Ecto neural progenitor cell (in vitro differentiated cells): Measurements from ENCODE around the gene NMUR1.
A peak's percentile ranks its signal among the peaks of the same experiment; 100 is the strongest.
"Not testable (repeated sequence)": the region's sequence is repeated elsewhere in the genome, so short reads cannot be mapped to it uniquely, and the experiment has no call there.

Source experiments
- DNase-seq: peaks from one replicate; pipeline ENCODE4 v3.0.0-alpha.2; 2018; ENCODE audit warnings: low spot score

Gene NMUR1, protein sequence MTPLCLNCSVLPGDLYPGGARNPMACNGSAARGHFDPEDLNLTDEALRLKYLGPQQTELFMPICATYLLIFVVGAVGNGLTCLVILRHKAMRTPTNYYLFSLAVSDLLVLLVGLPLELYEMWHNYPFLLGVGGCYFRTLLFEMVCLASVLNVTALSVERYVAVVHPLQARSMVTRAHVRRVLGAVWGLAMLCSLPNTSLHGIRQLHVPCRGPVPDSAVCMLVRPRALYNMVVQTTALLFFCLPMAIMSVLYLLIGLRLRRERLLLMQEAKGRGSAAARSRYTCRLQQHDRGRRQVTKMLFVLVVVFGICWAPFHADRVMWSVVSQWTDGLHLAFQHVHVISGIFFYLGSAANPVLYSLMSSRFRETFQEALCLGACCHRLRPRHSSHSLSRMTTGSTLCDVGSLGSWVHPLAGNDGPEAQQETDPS

DNA sequence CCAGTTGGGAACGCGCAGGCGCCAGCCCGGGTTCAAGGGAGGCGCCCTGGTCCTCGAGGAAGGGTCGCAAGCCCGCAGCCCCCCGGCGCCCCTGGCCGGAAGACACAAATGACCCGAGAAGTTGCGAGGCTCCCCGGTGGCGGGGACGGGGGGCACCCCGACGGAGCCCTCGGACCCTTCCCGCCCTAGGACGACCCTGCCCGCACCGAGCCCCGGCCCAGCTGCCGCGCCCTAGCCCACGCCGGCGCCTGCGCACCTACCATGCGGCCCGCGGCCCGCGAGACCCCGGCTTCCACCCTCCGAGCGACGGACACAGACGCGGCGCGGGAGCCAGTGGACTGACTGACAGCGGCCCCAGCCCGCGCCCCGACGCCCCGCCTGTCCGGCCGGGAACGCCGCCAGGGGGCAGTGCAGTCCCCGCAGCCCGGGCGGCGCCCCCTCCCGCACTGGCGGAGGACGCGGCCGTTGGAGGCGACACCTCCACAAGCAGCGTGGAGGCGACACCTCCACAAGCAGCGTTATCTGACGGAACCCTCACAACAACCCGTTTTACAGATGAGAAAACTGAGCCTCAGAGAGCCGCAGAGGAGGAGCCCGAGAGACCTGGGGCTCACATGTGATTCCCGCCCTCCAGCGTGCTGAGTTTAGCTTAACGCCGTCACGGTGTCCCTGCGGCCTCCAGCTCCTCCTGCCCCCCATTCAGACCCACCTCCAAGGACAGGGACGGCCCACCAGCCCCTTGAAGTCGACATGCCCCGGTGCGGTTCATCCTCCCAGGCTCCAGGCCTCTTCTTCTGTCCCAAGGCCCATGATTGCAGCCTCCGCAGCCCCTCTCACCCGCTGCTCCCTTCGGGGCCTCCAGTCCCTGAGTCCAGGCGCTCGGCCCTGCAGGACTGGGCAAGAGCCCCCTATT lies at the start of gene NMUR1:
Gene NMUR1 (minus strand): TSS at position 347 of the 913 bp plus-strand sequence. CDS start 84 bp downstream, at position 263.
- peak; percentile 85 for DNase-seq

DNA sequence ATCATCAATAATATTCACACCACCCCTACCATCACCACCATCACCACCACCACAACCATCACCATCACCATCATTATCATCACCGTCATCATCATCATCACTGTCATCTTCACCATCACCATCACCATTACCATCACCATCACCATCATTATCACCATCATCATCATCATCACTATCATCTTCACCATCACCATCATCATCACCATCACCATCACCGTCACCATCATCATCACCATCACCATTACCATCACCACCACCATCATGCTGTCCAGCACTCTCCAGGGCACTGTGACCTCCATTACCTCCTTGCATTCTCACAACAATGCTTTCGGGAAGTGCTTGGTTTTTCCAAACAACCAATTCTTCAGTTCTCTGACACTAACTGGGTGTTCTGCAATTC lies 49.3 kb upstream of the NMUR1 start:
- no peak for DNase-seq

DNA sequence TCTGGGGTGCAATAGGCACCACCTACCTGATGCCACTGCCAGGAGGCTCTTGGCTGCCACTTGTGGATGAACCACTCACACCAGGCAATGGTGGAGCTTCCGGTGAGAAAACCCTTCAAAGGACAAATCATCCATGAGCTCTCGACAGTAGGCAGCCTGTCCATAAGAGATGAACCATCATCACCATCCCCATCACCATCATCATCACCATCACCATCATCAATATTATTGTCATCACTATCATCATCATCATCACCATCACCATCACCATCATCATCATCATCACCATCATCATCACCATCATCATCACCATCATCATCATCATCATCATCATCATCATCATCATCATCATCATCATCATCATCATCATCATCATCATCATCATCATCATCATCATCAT lies 48.4 kb upstream of the NMUR1 start:
- not testable (repeated sequence) for DNase-seq

DNA sequence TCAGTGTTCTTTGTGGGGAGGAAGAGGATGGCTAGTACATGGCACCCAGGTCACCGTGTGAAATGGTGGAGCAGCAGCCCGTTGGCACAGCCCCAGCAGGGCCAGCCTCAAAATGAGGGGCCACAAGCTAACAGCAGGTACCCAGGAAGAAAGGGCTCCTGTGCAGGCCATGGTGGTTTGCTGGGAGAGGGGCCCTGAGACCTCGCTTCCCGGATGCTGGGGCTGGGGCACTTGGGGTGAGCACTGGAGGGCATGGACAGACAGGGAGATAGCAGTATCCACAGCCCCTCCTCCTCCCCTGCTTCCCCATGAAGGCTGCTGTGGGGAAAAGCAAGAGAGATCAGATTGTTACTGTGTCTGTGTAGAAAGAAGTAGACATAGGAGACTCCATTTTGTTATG lies 46.2 kb upstream of the NMUR1 start:
- DNase-seq, result no peak

DNA sequence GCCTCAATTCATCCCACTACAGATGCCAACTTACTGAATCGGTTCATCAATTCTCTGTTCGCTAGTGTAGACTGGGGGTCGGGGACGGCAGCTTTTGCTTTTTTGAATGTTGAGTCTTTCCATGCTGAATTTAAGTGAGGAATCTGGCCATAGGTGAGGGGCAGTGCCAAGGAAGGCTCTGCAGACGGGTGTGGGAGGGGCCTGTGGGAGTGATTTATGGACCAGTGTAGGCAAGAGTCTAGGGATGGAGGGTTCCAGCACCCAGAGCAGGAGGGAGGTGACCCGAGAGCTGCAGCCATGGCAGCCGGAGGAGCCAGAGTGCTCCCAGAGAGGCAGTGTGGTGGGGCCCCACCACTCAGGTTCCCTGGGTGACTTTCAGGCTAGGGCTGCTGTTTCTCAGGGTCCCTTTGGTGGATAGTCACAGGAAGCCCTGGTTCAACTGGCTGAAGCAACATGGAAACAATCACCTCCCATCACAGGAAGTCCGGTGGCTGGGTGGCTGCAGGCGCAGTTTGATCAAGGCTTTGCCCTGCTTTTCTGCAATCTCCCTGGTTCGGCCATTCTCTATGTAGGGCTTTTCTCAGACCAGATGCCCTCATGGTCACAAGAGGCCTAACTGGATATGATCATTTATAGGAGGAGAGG lies 45.5 kb upstream of the NMUR1 start:
- no peak for DNase-seq

DNA sequence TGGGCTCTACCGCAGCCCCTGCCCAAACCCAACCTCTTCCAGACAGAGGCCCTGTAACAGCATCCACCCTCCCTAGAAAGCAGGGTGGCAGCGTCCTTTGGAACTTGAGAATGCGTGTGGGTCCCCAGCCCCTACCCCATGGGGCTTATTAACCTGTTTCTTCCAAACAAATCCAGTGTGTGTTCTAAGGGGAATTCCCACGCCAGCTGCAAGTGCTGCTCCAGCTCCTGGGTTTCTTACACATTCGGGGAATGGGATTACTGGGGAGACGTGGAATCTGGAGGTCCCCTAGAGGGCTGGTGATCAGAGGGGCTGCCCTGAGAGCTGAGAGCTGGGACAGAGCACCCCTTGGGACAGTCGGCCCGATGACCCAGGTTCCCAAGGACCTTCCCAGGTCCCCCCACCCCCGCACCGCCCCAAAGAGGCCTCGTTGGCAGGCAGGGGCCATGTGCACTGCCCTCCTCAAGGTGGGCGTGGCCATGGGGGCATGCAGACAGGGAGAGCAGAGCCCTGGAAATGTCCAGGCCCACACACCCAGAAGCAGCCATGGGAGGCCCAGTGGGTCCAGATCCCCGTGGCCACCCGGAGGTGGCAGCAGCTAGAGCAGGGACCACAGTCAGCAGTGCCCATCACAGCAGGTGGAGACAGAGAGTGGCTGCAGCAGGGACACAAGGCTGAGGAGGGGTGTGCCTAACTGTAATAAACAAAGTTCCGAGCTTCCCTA lies 43.6 kb upstream of the NMUR1 start:
- no peak for DNase-seq

DNA sequence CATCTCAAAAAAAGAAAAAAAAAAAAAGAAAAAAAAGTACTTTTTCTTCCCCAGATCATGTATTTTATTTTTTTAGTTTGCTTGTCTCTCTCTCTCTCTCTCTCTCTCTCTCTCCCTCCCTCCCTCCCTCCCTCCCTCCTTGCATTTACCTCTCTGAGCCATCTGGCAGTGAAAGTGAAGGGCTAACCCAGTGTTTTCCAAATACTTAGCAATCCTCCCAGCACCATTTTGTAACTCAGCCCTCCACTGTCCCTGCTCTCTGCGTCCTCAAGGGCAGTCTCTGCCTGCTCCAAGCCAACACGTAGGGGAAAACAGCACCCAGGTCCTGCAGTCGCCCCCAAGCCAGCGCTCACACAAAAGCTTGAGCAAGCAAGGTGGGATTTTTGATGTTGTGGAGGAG lies 42.9 kb upstream of the NMUR1 start:
- no peak for DNase-seq

DNA sequence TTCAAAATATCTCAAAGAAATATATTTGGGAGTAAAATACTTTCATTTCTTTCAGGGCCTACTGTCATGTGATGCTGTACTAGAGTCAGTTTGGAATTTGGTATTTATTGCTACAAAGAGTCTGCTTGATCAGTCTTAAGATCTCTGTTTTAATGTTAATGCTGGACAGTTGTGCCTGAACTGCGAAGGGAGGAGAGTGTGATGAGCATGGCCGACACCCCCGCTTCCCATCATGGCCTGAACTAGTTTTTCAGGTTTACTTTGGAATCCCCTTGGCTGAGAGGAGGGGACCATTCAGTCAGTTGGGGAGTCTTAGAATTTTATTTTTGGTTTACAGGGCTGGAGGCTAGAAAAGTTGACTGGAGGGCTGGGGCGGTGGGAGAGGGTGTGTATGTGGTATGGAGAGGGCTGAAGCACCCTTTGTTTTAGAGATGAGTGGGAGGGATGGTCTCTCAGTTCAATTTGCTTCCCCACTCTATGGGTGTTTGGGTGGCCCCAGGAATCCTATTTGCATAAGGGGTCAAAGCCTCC lies 41.5 kb upstream of the NMUR1 start:
- DNase-seq, result no peak

DNA sequence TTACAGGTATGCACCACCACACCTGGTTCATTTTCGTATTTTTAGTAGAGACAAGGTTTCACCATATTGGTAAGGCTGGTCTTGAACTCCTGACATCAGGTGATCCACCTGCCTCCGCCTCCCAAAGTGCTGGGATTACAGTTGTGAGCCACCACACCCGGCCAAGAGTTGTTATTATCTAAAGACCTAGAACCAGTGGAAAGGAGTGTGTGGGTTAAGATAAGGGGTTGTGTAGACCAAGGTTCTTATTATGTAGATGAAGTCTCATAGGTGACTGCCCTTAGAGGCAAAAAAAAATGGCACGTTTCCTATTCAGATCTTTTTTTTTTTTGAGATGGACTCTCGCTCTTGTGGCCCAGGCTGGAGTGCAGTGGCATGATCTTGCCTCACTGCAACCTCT lies 40.7 kb upstream of the NMUR1 start:
- not testable (repeated sequence) for DNase-seq

DNA sequence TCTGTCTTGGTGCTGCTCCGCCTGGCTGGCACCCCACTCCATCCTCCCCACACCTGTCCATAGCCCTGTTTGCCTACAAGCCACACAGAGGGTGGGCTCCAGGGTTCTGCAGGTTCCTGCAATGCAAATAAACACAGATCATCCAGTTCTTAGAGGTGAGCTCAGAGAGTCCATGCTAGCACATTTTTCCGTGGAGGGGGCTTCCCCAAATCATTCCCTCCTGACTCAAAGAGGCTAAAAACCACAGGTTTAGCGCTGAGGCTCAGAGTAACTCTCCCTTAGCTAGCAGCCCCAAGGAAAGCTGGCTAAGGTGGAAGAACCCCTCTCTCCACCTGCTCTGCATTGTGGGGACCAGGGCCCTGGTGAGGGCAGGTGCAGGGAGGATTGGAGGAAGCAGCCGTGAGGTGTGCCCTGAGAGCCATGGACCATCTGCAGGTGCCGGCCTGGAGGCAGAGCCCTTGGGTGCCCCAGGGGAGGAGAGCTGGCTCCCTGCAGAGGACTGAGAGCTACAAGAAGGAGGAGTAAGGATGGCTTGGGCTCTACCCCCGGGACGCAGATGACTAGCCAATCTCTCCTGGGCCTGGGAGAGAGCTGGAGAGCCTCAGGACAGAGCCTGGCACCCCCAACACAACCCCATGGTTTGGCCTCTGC lies 38.7 kb upstream of the NMUR1 start:
- no peak for DNase-seq

DNA sequence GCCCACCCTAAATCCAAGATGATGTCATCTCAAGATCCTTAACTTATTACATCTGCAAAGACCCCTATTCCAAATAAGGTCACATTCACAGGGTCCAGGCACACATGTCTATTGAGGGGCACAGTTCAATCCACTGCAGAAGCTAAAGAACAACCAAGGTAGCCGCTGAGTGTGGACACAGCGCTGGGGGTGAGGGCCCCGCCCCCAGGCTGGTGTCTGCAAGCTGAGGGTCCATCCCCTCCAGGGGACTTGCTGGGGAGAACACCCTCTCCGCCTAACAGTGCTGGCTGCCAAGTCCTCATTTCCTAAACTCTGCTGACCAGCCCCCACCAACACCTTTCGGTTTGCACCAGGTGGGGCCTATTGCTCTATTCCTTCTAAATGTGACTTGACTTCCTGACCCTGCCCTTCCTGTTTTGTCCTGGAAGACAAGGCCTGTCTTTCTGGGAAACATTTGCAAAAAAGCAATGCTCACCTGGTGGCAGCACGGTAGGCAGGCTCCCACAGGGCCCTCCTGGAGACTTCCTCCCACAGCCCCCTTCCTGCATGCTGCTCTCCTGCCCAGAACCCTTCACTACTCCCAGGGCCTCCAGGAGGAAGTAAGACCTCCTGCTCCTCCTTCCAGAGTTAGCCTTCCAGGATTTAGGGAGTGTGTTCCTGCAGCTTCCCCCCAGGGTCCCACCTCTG lies 38.0 kb upstream of the NMUR1 start:
- DNase-seq, result no peak

DNA sequence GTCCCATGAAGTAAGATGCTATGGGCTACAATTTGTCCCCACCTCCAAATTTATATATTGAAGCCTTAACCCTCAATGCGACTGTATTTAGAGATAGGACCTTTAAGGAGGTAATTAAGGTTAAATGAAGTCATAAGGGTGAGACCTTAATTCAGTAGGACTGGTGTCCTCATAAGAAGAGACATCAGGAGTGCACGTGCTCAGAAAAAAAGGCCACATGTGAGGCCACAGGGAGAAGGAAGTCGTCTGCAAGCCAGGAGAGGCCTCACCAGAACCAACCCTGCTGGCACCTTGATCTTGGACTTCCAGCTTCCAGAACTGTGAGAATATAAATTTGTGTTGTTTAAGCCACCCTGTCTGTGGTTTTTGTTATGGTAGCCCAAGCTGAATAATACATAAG lies 36.9 kb upstream of the NMUR1 start:
- no peak for DNase-seq

DNA sequence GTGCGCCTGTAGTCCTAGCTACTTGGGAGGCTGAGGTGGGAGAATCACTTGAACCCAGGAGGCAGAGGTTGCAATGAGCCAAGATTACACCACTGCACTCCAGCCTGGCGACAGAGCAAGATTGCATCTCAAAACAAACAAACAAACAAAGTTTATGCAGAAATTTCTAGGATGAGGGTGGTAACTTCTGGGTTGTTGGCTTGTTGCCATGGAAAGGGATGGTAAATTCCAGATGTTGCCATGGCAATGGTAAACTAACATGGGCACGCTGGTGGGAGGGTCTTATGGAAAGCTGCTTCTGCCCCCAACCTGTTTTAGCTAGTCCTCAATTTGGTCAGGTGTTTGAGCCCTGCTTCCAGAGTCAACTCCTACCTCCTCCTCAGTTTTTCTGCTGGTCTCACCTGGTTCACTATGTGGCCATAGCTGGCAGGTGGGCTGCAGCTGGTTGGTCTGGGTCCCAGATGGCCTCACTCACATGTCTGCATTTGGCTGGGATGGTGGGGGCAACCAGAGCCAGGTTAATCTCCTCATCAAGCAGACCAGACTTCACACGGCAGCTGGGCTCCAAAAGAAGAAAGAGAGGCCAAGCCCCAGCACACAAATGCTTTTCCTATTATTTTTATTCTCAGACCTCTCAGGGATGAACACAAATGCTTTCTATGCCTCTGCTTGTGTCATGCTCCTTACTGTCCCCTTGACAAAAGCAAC lies 35.8 kb upstream of the NMUR1 start:
- DNase-seq, result no peak

DNA sequence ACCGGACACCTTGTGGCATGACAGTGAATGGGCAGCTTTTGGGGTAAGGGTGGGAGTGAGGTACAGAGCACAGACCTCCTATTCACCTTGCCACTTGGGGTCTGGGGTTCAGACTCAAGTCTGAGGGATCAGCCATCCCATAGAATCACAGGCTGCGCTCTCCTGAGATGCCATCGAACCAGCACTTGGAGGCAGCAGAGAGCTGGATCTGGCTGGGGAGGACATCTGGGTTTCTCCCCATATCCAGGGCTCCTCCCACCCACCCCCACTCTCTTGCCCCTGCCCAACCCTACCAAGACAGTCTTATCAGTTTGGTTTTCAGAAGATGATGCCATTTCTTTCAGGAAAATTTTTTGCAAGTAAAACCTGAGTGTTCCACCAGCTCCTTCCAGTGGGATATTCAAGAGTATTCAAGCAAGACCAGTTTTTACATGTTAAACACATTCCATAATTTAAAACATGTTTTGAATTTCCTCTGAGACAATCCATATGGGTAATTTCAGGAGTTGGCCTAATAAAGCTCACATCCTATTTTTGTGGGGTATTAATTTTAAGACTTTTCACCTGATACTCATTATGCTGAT lies 33.2 kb upstream of the NMUR1 start:
- DNase-seq, result peak; percentile 71

DNA sequence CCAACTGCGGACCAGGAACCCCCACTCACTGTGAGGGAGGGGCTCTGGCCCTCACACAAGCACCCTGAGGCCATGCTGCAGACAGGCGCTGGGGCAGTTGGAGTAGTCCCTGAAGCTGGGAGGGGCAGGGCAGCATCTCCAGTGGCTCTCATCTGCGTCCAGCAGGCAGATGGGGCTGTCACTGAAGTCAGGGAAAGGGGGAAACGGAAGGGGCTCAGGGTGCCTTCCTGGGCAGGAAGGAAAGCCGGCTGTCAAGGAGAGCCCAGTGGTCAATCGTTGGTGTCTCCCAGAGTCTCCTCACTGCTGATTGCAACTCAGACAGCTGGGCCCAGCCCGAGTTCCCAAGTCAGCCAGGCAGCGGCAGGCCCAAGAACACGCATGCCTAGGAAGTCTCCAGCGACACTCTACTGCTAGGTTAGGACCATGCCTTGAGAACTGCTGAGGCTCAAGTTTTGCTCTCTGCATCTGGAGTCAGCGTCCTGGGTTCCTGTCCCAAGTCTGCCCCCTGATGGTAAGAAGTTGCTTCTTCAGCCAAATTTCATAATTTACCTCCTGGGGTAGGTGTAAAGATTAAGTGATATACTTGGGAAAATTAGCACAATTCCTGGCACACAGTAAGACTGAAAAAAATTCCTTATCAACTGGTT lies 27.4 kb upstream of the NMUR1 start:
- DNase-seq, result peak; percentile 69

DNA sequence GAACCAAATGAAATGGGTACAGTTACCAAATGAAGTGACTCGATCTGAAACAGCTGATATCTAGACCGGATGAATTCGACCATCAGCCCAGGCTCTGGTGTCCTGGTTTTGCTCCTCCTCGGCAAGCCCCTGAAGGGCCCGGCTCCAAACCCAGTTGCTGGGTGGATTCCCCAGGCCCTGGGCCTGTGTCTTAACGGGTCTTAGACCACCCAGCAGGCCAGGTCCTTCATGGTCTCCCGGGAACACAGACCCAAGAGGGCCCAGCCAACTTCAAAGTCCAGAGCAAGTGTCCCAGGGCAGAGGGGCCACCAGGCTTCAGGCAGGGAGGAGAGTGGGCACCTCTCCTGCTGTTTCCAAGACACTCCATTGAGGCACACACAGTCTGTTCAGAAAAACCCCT lies 26.7 kb upstream of the NMUR1 start:
- no peak for DNase-seq

DNA sequence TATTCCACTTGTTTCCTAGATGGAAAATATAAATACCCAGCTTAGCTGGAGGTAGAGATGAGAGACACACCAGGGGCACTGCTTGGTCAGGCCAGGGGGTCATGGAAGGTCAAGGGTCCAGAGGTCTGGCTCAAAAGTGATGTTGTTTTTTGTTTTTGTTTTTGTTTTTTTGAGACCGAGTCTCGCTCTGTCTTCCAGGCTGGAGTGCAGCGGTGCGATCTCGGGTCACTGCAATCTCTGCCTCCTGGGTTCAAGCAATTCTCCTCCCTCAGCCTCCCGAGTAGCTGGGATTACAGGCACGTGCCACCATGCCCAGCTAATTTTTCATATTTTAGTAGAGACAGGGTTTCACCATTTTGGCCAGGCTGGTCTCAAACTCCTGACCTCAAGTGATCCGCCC lies 26.3 kb upstream of the NMUR1 start:
- not testable (repeated sequence) for DNase-seq

DNA sequence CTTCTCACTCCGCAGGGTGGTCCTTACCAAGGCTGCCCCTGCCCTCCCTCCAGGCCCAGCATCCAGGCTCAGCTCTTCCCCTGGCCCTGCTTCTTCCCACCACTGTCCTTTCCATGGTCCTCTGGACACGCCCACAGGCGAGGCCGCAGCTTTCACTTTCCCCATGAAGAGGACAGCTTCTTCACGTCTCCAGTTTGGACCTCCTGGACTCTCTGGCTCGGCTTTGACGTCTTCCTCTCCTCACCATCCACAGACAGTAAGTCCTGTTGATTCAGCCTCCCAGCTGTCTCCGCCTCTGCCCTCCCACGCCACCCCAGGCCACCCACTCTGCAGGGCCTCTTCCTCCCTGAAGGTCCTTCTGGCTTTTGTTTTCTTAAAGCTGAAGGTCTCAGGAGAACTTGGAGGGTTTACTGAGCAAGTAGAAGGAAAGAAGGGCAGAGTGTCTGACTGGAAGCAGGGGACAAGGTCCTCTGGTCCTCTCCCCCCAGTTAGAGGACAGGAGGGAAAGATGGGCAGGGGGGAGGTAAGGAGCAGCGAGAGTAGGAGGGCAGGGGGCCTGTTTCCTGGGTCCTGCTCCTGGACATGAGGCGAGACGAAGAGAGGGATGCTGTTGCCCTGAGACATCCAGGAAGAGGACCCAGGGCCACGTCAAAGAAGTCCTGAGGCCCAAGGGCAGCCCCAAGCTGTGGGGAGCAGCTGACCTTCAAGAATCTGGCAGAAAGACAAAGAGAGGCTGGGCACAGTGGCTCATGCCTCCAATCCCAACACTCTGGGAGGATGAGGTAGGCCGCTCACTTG lies 24.7 kb upstream of the NMUR1 start:
- DNase-seq, result no peak
